CD4-positive, alpha-beta T cell (primary cell): ENCODE measurements around the gene C21orf58. TPM values are rescaled to one million over a fixed set of nuclear protein-coding genes. Genes with fewer than 3 reads are reported as not detected.

Experiments used
- ATAC-seq: fragments of 200-7000 bp; cut with Tn5 transposase; one replicate; pipeline ENCODE4 v1.10.0; 2022; ENCODE audit warnings: mild to moderate bottlenecking; ENCODE audit not compliant: poor library complexity
- CTCF ChIA-PET: fragments of 350-600 bp; sonication (Branson Sonifier 250); formaldehyde crosslinking; loops from one replicate; lab custom pipeline; 2021; ENCODE audit warnings: antibody characterized with exemption, inconsistent platforms; lab: Charles Lee
- POLR2A ChIA-PET: fragments of 350-600 bp; sonication (Branson Sonifier 250); formaldehyde crosslinking; loops from one replicate; lab custom pipeline; 2021; ENCODE audit warnings: antibody characterized with exemption, inconsistent platforms; lab: Charles Lee
- DNase-seq, 14 experiments: peaks; one replicate each; pipeline ENCODE4 v3.0.0-alpha.2; 2013 to 2020; ENCODE audit warnings: mixed read lengths in 2 of 14
- H3K27ac ChIP-seq, 2 donors: one replicate each; pipeline versions ENCODE4 v1.5.1 to v1.7.0; 2013; ENCODE audit warnings: low read length in 2 of 2, low read depth in 1 of 2, mild to moderate bottlenecking in 1 of 2
- H3K27me3 ChIP-seq, 2 experiments: 1 replicate in 1 of 2; 2 replicates in 1 of 2; pipeline versions ENCODE4 v1.6.1 to v1.7.0; 2013; ENCODE audit warnings: low read length in 2 of 2, control low read depth in 1 of 2, mild to moderate bottlenecking in 1 of 2, moderate library complexity in 1 of 2; ENCODE audit not compliant: insufficient read depth in 2 of 2, control insufficient read depth in 1 of 2
- H3K36me3 ChIP-seq: one replicate; pipeline ENCODE4 v1.6.1; 2013; ENCODE audit warnings: low read length, control low read depth; ENCODE audit not compliant: insufficient read depth
- H3K4me1 ChIP-seq: one replicate; pipeline ENCODE4 v1.6.1; 2013; ENCODE audit warnings: low read length, control low read depth; ENCODE audit not compliant: insufficient read depth
- H3K4me3 ChIP-seq: one replicate; pipeline ENCODE4 v1.5.1; 2013; ENCODE audit warnings: mild to moderate bottlenecking, low read length, moderate library complexity
- H3K9me3 ChIP-seq, 2 experiments: 1 replicate in 1 of 2; 2 replicates in 1 of 2; pipeline versions ENCODE4 v1.6.1 to v1.7.0; 2013; ENCODE audit warnings: low read length in 2 of 2, mild to moderate bottlenecking in 2 of 2, control low read depth in 1 of 2, moderate library complexity in 1 of 2; ENCODE audit not compliant: control insufficient read depth in 1 of 2, insufficient read depth in 1 of 2
- H3K27ac Mint-ChIP-seq: one replicate; pipeline ENCODE4 v1.8.0; 2020; ENCODE audit warnings: mixed read lengths
- H3K27me3 Mint-ChIP-seq: one replicate; pipeline ENCODE4 v1.8.0; 2021; ENCODE audit warnings: mixed read lengths
- H3K36me3 Mint-ChIP-seq: one replicate; pipeline ENCODE4 v1.8.0; 2021; ENCODE audit warnings: low read depth, mixed read lengths
- H3K4me1 Mint-ChIP-seq: one replicate; pipeline ENCODE4 v1.8.0; 2021; ENCODE audit warnings: low read depth, mixed read lengths
- H3K4me3 Mint-ChIP-seq: one replicate; pipeline ENCODE4 v1.8.0; 2020; ENCODE audit warnings: mild to moderate bottlenecking, mixed read lengths
- H3K9me3 Mint-ChIP-seq: one replicate; pipeline ENCODE4 v1.8.0; 2020; ENCODE audit warnings: mixed read lengths
- intact Hi-C, 2 experiments: fragments of 100-400 bp; cut with DNase I in 1 of 2; cut with micrococcal nuclease in 1 of 2; formaldehyde crosslinking; loops; one replicate each; pipeline versions ENCODE4 v1.15.1 to v1.9.0; 2023 to 2025; cut with DNase I, micrococcal nuclease
- total RNA-seq, 174 experiments: library from RNA in 2 of 174; stranded (reverse) in 2 of 174; gene quantifications; one replicate each; pipeline ENCODE4 v1.2.3 and lab custom pipeline; 2021 to 2026
- TF ChIP-seq, protein P1 (sequence below): fragments of 200-600 bp; IDR thresholded peaks from one replicate; pipeline ENCODE4 v1.8.0; 2022; ENCODE audit warnings: antibody characterized with exemption, mild to moderate bottlenecking

Gene C21orf58
- total RNA-seq, 2 experiments from 2014 or later = 2.0 to 2.8 TPM

DNA sequence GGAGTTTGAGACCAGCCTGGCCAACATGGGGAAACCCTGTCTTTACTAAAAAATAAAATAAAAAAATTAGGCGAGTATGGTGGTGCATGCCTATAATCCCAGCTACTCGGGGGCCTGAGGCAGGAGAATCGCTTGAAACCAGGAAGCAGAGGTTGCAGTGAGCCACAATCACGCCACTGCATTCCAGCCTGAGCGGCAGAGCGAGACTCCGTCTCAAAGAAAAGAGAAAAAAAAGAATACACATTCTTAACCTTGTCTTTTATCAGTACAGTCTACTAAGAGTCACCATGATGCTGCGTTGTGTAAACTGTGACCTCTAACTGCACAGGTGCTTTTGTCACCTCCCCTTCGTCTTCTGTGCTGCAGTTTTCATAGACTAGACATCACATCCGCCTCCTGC is 37.5 kb upstream of the C21orf58 start:
- H3K36me3 ChIP-seq = peaks cover 50% of the 10 kb centered on the region
- ChIA-PET CTCF (no interaction called here), POLR2A (no interaction called here)
- H3K4me3 Mint-ChIP-seq = no peak overlapping the region
- H3K9me3 Mint-ChIP-seq = no peaks in the 10 kb centered on the region
- TF ChIP-seq, protein P1, sequence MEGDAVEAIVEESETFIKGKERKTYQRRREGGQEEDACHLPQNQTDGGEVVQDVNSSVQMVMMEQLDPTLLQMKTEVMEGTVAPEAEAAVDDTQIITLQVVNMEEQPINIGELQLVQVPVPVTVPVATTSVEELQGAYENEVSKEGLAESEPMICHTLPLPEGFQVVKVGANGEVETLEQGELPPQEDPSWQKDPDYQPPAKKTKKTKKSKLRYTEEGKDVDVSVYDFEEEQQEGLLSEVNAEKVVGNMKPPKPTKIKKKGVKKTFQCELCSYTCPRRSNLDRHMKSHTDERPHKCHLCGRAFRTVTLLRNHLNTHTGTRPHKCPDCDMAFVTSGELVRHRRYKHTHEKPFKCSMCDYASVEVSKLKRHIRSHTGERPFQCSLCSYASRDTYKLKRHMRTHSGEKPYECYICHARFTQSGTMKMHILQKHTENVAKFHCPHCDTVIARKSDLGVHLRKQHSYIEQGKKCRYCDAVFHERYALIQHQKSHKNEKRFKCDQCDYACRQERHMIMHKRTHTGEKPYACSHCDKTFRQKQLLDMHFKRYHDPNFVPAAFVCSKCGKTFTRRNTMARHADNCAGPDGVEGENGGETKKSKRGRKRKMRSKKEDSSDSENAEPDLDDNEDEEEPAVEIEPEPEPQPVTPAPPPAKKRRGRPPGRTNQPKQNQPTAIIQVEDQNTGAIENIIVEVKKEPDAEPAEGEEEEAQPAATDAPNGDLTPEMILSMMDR = no peak
- H3K4me1 Mint-ChIP-seq = peaks cover 8% of the 10 kb centered on the region
- no peak overlapping the region for H3K27ac Mint-ChIP-seq
- no peaks in the 10 kb centered on the region for H3K27me3 ChIP-seq
- no peak overlapping the region for H3K27ac ChIP-seq
- DNase-seq (no peak), ATAC-seq (no peak)
- H3K4me1 ChIP-seq = peaks cover 11% of the 10 kb centered on the region
- H3K9me3 ChIP-seq = no peaks in the 10 kb centered on the region
- no peaks in the 10 kb centered on the region for H3K27me3 Mint-ChIP-seq
- H3K36me3 Mint-ChIP-seq = peaks cover 63% of the 10 kb centered on the region
- no peak overlapping the region for H3K4me3 ChIP-seq
- intact Hi-C loops = no loop called here

- intact Hi-C loops = no loop called here
- Histone ChIP-seq H3K27me3 (no peaks in the 10 kb centered on the region), H3K4me3 (no peak overlapping the region), H3K4me1 (peaks cover 9% of the 10 kb centered on the region), H3K9me3 (peaks cover 0 to 4% of the 10 kb centered on the region in 2 experiments), H3K36me3 (peaks cover 58% of the 10 kb centered on the region), H3K27ac (no peak overlapping the region)
- ChIA-PET POLR2A (no interaction called here), CTCF (no interaction called here)
- H3K9me3 Mint-ChIP-seq = no peaks in the 10 kb centered on the region
- ATAC-seq = no peak
- no peak overlapping the region for H3K27ac Mint-ChIP-seq
- H3K4me1 Mint-ChIP-seq = peaks cover 1% of the 10 kb centered on the region
- no peak for DNase-seq
- TF ChIP-seq, protein P1 = no peak
- H3K27me3 Mint-ChIP-seq = no peaks in the 10 kb centered on the region
- H3K36me3 Mint-ChIP-seq = peaks cover 77% of the 10 kb centered on the region
- H3K4me3 Mint-ChIP-seq = no peak overlapping the region
Measured at GRCh38 chr21:46357684-46358425, 34.2 kb upstream of the C21orf58 start.

- CTCF ChIA-PET = no interaction called here
- no peak overlapping the region for H3K4me3 Mint-ChIP-seq
- TF ChIP-seq, protein P1 = no peak
Measured at GRCh38 chr21:46357335-46357604, 33.6 kb upstream of the C21orf58 start.

More at GRCh38 chr21:46357335-46357604, 33.6 kb upstream of the C21orf58 start:
- DNase-seq (no peak), ATAC-seq (no peak)
- Histone ChIP-seq H3K9me3 (peaks cover 0 to 4% of the 10 kb centered on the region in 2 experiments), H3K4me3 (no peak overlapping the region), H3K27me3 (no peaks in the 10 kb centered on the region), H3K36me3 (peaks cover 60% of the 10 kb centered on the region), H3K4me1 (peaks cover 3% of the 10 kb centered on the region), H3K27ac (no peak overlapping the region)
- Mint-ChIP-seq H3K27me3 (no peaks in the 10 kb centered on the region), H3K4me1 (no peaks in the 10 kb centered on the region), H3K9me3 (no peaks in the 10 kb centered on the region), H3K36me3 (peaks cover 76% of the 10 kb centered on the region), H3K27ac (no peak overlapping the region)
- POLR2A ChIA-PET = no interaction called here
- intact Hi-C loops = no loop called here
